SHP77 (cell line): Measurements from ENCODE around the gene DNASE1L1.
"Not testable (repeated sequence)": the region's sequence is repeated elsewhere in the genome, so short reads cannot be mapped to it uniquely, and the experiment has no call there.

ENCODE experiments used
- DNase-seq, 2 experiments: peaks; one replicate each; lab custom pipeline; 2025; lab: John Stamatoyannopoulos, UW

The DNASE1L1 gene

GRCh38 chrX:154403858-154404257 is 5.2 kb downstream of the DNASE1L1 start:
- DNase-seq = no peak

GRCh38 chrX:154403192-154403591 is 5.9 kb downstream of the DNASE1L1 start:
- DNase-seq = no peak

GRCh38 chrX:154402622-154403127 is 6.4 kb downstream of the DNASE1L1 start:
- no peak for DNase-seq

GRCh38 chrX:154401918-154402621 is 7.0 kb downstream of the DNASE1L1 start:
- DNase-seq = no peak

GRCh38 chrX:154401045-154401799 is 7.8 kb downstream of the DNASE1L1 start:
- no peak for DNase-seq

GRCh38 chrX:154400369-154400817 is 8.7 kb downstream of the DNASE1L1 start:
- DNase-seq = not testable (repeated sequence)

GRCh38 chrX:154399527-154400368 is 9.3 kb downstream of the DNASE1L1 start:
- no peak for DNase-seq

GRCh38 chrX:154398668-154399526 is 10.2 kb downstream of the DNASE1L1 start:
- peak in 1 of 2 experiments; percentile 32 for DNase-seq

- peak; percentile 84 to 89 for DNase-seq
Measured at GRCh38 chrX:154397888-154398667, 11.0 kb downstream of the DNASE1L1 start, which contains the start of gene RPL10. RPL10 (plus strand) TSS chrX:154398377; CDS start chrX:154398520, 143 bp downstream.

GRCh38 chrX:154396973-154397887 is 11.8 kb downstream of the DNASE1L1 start:
- DNase-seq = peak; percentile 46 to 64

- not testable (repeated sequence) for DNase-seq
Measured at GRCh38 chrX:154396363-154396762, 12.7 kb downstream of the DNASE1L1 start.

GRCh38 chrX:154389812-154390747 is 19.0 kb downstream of the DNASE1L1 start:
- DNase-seq = not testable (repeated sequence)

- DNase-seq = not testable (repeated sequence)
Measured at GRCh38 chrX:154388649-154389048, 20.4 kb downstream of the DNASE1L1 start.

GRCh38 chrX:154388094-154388493 is 21.0 kb downstream of the DNASE1L1 start:
- not testable (repeated sequence) for DNase-seq

GRCh38 chrX:154384284-154384892 is 24.7 kb downstream of the DNASE1L1 start:
- no peak for DNase-seq

- DNase-seq = no peak
Measured at GRCh38 chrX:154383359-154384283, 25.4 kb downstream of the DNASE1L1 start.
